Glutamatergic neuron (in vitro differentiated cells): Measurements from ENCODE around the gene XPOT. TPM values are rescaled to one million over a fixed set of nuclear protein-coding genes. Genes with fewer than 3 reads are reported as not detected.

Source experiments
- DNase-seq: peaks from one replicate; pipeline ENCODE4 v3.0.0; 2022
- H3K27ac Mint-ChIP-seq: one replicate; pipeline ENCODE4 v1.8.0; 2020; ENCODE audit warnings: mild to moderate bottlenecking, mixed read lengths, inconsistent platforms; ENCODE audit not compliant: unreplicated experiment
- H3K27me3 Mint-ChIP-seq: one replicate; pipeline ENCODE4 v1.8.0; 2020; ENCODE audit warnings: mild to moderate bottlenecking, moderate library complexity, mixed read lengths, inconsistent platforms; ENCODE audit not compliant: unreplicated experiment
- H3K36me3 Mint-ChIP-seq: one replicate; pipeline ENCODE4 v1.8.0; 2020; ENCODE audit warnings: mild to moderate bottlenecking, mixed read lengths, inconsistent platforms; ENCODE audit not compliant: unreplicated experiment
- H3K4me1 Mint-ChIP-seq: one replicate; pipeline ENCODE4 v1.8.0; 2020; ENCODE audit warnings: mild to moderate bottlenecking, low read depth, mixed read lengths, inconsistent platforms; ENCODE audit not compliant: unreplicated experiment
- H3K4me3 Mint-ChIP-seq: one replicate; pipeline ENCODE4 v1.8.0; 2020; ENCODE audit warnings: mild to moderate bottlenecking, mixed read lengths, inconsistent platforms; ENCODE audit not compliant: unreplicated experiment
- H3K9me3 Mint-ChIP-seq: one replicate; pipeline ENCODE4 v1.8.0; 2020; ENCODE audit warnings: mild to moderate bottlenecking, moderate library complexity, mixed read lengths, inconsistent platforms; ENCODE audit not compliant: unreplicated experiment
- total RNA-seq: library from RNA; stranded (reverse); fragmentation: NEBNext Ultra II Directional; extraction: Animal tissue kit (Norgen Biotek cat#: 25700); gene quantifications from one replicate; pipeline ENCODE4 v1.2.1, GENCODE V29; 2021; ENCODE audit not compliant: unreplicated experiment
- TF ChIP-seq, protein P1 (sequence below): fragments of 200-600 bp; sonication (generic); IDR thresholded peaks from one replicate; pipeline ENCODE4 v1.5.0; 2021; ENCODE audit not compliant: partially characterized antibody, unreplicated experiment

XPOT gene
- total RNA-seq, 1 donor from 2014 or later = 108 TPM

GRCh38 chr12:64419696-64420095, 15.5 kb downstream of the XPOT start:
- no peak for DNase-seq
- H3K36me3 Mint-ChIP-seq = peaks cover 4% of the 10 kb centered on the region
- no peaks in the 10 kb centered on the region for H3K27me3 Mint-ChIP-seq
- H3K9me3 Mint-ChIP-seq = no peaks in the 10 kb centered on the region
- H3K27ac Mint-ChIP-seq = no peak overlapping the region
- no peak overlapping the region for H3K4me3 Mint-ChIP-seq
- TF ChIP-seq, protein P1, sequence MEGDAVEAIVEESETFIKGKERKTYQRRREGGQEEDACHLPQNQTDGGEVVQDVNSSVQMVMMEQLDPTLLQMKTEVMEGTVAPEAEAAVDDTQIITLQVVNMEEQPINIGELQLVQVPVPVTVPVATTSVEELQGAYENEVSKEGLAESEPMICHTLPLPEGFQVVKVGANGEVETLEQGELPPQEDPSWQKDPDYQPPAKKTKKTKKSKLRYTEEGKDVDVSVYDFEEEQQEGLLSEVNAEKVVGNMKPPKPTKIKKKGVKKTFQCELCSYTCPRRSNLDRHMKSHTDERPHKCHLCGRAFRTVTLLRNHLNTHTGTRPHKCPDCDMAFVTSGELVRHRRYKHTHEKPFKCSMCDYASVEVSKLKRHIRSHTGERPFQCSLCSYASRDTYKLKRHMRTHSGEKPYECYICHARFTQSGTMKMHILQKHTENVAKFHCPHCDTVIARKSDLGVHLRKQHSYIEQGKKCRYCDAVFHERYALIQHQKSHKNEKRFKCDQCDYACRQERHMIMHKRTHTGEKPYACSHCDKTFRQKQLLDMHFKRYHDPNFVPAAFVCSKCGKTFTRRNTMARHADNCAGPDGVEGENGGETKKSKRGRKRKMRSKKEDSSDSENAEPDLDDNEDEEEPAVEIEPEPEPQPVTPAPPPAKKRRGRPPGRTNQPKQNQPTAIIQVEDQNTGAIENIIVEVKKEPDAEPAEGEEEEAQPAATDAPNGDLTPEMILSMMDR = no peak
- no peaks in the 10 kb centered on the region for H3K4me1 Mint-ChIP-seq

GRCh38 chr12:64427988-64428387, 23.8 kb downstream of the XPOT start:
- Mint-ChIP-seq H3K4me1 (no peaks in the 10 kb centered on the region), H3K9me3 (peaks cover 1% of the 10 kb centered on the region), H3K36me3 (no peaks in the 10 kb centered on the region), H3K27me3 (no peaks in the 10 kb centered on the region), H3K4me3 (no peak overlapping the region), H3K27ac (no peak overlapping the region)
- TF ChIP-seq, protein P1 = no peak
- DNase-seq = no peak

- H3K4me1 Mint-ChIP-seq = no peaks in the 10 kb centered on the region
- H3K36me3 Mint-ChIP-seq = no peaks in the 10 kb centered on the region
- H3K27me3 Mint-ChIP-seq = no peaks in the 10 kb centered on the region
- TF ChIP-seq, protein P1 = no peak
- no peak overlapping the region for H3K27ac Mint-ChIP-seq
- no peak overlapping the region for H3K4me3 Mint-ChIP-seq
- no peak for DNase-seq
- peaks cover 1% of the 10 kb centered on the region for H3K9me3 Mint-ChIP-seq
Measured at GRCh38 chr12:64428956-64429355, 24.8 kb downstream of the XPOT start.

- H3K27ac Mint-ChIP-seq = no peak overlapping the region
- peaks cover 1% of the 10 kb centered on the region for H3K9me3 Mint-ChIP-seq
- H3K27me3 Mint-ChIP-seq = no peaks in the 10 kb centered on the region
- no peak for DNase-seq
- no peaks in the 10 kb centered on the region for H3K4me1 Mint-ChIP-seq
- H3K4me3 Mint-ChIP-seq = no peak overlapping the region
- no peaks in the 10 kb centered on the region for H3K36me3 Mint-ChIP-seq
- TF ChIP-seq, protein P1 = no peak
Measured at GRCh38 chr12:64430886-64431285, 26.7 kb downstream of the XPOT start.

DNA sequence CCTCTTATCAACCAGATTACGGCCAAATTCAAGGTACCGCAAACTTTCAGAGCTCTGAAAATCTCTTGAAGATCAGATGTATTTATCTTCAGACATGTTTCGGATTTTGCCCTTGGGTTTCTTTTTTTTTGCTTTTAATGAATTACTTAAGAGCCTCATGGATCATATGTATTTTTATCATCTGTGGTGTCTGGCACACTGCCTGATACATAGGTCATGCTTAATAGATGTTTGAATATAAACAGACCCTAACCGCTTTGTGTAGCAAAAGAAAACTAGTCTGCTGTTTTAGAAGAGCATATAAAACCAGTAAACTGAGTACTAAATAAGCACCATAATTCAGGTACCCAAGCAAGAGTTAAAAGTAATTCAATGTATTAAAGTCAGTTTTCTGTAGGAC, 27.6 kb downstream of the XPOT start:
- H3K27me3 Mint-ChIP-seq = no peaks in the 10 kb centered on the region
- no peak for DNase-seq
- no peak overlapping the region for H3K27ac Mint-ChIP-seq
- H3K4me1 Mint-ChIP-seq = no peaks in the 10 kb centered on the region
- no peaks in the 10 kb centered on the region for H3K9me3 Mint-ChIP-seq
- H3K4me3 Mint-ChIP-seq = no peak overlapping the region
- TF ChIP-seq, protein P1 = no peak
- no peaks in the 10 kb centered on the region for H3K36me3 Mint-ChIP-seq
